Nephron (organoid): ENCODE measurements around the gene CC2D2A.

ENCODE experiments used
- H3K27ac Mint-ChIP-seq, 3 experiments: 2 replicates each; pipeline ENCODE4 v1.8.0; 2020; ENCODE audit warnings: mixed read lengths in 3 of 3, mild to moderate bottlenecking in 2 of 3, moderate library complexity in 1 of 3
- H3K27me3 Mint-ChIP-seq: 2 replicates; pipeline ENCODE4 v1.8.0; 2021; ENCODE audit warnings: low read depth, mild to moderate bottlenecking, moderate library complexity, mixed read lengths
- H3K36me3 Mint-ChIP-seq: 2 replicates; pipeline ENCODE4 v1.8.0; 2020; ENCODE audit warnings: low read depth, mixed read lengths
- H3K4me1 Mint-ChIP-seq: 2 replicates; pipeline ENCODE4 v1.8.0; 2020; ENCODE audit warnings: mixed read lengths
- H3K4me3 Mint-ChIP-seq, 3 experiments: 2 replicates each; pipeline ENCODE4 v1.8.0; 2020; ENCODE audit warnings: mild to moderate bottlenecking in 3 of 3, mixed read lengths in 3 of 3, moderate library complexity in 2 of 3
- H3K9me3 Mint-ChIP-seq: 2 replicates; pipeline ENCODE4 v1.8.0; 2020; ENCODE audit warnings: mixed read lengths
- CTCF ChIP-seq, 3 experiments: fragments of 200-600 bp; sonication (generic); IDR thresholded peaks; one replicate each; pipeline ENCODE4 v1.5.0; 2021; ENCODE audit warnings: antibody characterized with exemption in 3 of 3; ENCODE audit not compliant: unreplicated experiment in 3 of 3

The CC2D2A gene

DNA sequence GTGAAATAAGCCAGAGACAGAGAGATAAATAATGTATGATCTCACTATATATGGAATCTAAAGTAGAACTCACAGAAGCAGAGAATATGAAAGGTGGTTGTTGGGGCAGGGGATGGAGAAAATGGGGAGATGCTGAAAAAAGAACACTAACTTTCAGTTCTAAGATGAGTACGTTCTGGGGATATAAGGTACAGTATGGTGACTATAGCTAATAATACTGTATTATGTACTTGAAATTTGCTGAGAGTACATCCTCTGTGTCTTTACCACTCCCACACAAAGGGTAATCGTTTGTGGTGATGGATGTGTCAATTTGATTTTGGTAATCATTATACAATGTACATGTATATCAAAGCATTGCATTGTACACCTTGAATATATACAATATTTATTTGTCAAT, 178.9 kb downstream of the CC2D2A start:
- no peaks in the 10 kb centered on the region for H3K9me3 Mint-ChIP-seq
- H3K27me3 Mint-ChIP-seq, result no peaks in the 10 kb centered on the region
- peaks cover 5% of the 10 kb centered on the region for H3K36me3 Mint-ChIP-seq
- no peak for TF ChIP-seq CTCF (IDR thresholded peaks at IDR 0.05; ENCODE audit: unreplicated experiment in 3 of 3)
- no peak overlapping the region for H3K4me3 Mint-ChIP-seq
- peaks cover 47% of the 10 kb centered on the region for H3K4me1 Mint-ChIP-seq
- H3K27ac Mint-ChIP-seq, result no peak overlapping the region

DNA sequence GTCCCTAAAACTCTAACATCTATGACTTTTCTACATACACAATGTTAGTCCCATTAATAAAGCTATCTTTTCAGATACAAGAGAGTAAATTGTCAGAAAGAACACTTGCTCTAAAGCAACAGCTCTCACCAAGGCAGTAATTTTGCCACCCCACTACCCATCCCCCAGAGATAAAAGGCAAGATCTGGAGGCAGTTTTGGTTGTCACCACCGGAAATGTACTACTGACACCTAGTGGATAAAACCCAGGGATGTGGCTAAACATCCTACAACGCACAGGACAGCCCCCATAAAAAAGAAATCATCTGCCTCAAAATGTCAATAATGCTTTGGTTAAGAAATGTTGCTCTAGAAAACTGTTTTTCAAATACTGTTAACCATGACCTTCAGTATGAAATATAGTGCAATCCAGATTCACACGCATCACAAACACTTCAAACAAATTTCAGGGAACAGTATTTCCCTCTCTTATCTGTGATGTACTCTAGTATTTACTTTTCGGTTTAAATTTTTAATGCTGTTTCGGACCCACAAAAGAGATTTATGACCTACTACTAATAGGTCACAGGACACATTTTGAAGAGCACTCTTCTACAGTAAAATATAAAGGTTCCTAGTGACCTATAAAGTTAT, 180.3 kb downstream of the CC2D2A start:
- peak; percentile 38 to 54 (median 44) for TF ChIP-seq CTCF (IDR thresholded peaks at IDR 0.05; ENCODE audit: unreplicated experiment in 3 of 3)
- peak overlapping the region in 2 of 3 experiments; percentile 4 to 39 for H3K4me3 Mint-ChIP-seq
- H3K9me3 Mint-ChIP-seq, result no peaks in the 10 kb centered on the region
- no peaks in the 10 kb centered on the region for H3K27me3 Mint-ChIP-seq
- no peaks in the 10 kb centered on the region for H3K36me3 Mint-ChIP-seq
- H3K4me1 Mint-ChIP-seq, result peaks cover 49% of the 10 kb centered on the region
- H3K27ac Mint-ChIP-seq, result peak overlapping the region in 2 of 3 experiments; percentile 64 to 70
